Lower lobe of right lung (tissue), 2 donors: ENCODE data around the gene PRKRIP1. TPM values are rescaled to one million over a fixed set of nuclear protein-coding genes. Genes with fewer than 3 reads are reported as not detected.

Experiments
- ATAC-seq, 2 donors: fragments of 200-7000 bp; cut with Tn5 transposase; one replicate each; pipeline ENCODE4 v1.9.1; 2020 to 2022; ENCODE audit warnings: mild to moderate bottlenecking in 2 of 2, moderate library complexity in 2 of 2
- DNase-seq: peaks from one replicate; pipeline ENCODE4 v3.0.0-alpha.2; 2020
- H3K27ac ChIP-seq: fragments of 200-600 bp; one replicate; pipeline ENCODE4 v1.8.0; 2022
- H3K27me3 ChIP-seq: fragments of 200-600 bp; one replicate; pipeline ENCODE4 v1.8.0; 2022; ENCODE audit warnings: low read depth
- H3K36me3 ChIP-seq: fragments of 200-600 bp; one replicate; pipeline ENCODE4 v1.8.0; 2022; ENCODE audit warnings: mild to moderate bottlenecking
- H3K4me1 ChIP-seq: fragments of 200-600 bp; one replicate; pipeline ENCODE4 v1.8.0; 2022
- H3K4me3 ChIP-seq: fragments of 200-600 bp; one replicate; pipeline ENCODE4 v1.8.0; 2022; ENCODE audit warnings: mild to moderate bottlenecking
- H3K9me3 ChIP-seq: fragments of 200-600 bp; one replicate; pipeline ENCODE4 v1.8.0; 2022
- intact Hi-C: fragments of 100-400 bp; cut with DNase I; formaldehyde crosslinking; loops from one replicate; pipeline ENCODE4 v1.11.0; 2022
- total RNA-seq: library from RNA; stranded (reverse); fragmentation: NEBNext Ultra II Directional; extraction: Animal tissue kit (Norgen Biotek cat#: 25700); gene quantifications from one replicate; pipeline ENCODE4 v1.2.1, GENCODE V29; 2021
- TF ChIP-seq, protein P1 (sequence below): fragments of 200-600 bp; IDR thresholded peaks from one replicate; pipeline ENCODE4 v1.8.0; 2022; ENCODE audit warnings: antibody characterized with exemption, mild to moderate bottlenecking
- donor health status: DM: no; HTN: yes; CAD: no; lungs with severe emphysema.

PRKRIP1 gene
- total RNA-seq, 1 donor from 2014 or later: 20.3 TPM

DNA sequence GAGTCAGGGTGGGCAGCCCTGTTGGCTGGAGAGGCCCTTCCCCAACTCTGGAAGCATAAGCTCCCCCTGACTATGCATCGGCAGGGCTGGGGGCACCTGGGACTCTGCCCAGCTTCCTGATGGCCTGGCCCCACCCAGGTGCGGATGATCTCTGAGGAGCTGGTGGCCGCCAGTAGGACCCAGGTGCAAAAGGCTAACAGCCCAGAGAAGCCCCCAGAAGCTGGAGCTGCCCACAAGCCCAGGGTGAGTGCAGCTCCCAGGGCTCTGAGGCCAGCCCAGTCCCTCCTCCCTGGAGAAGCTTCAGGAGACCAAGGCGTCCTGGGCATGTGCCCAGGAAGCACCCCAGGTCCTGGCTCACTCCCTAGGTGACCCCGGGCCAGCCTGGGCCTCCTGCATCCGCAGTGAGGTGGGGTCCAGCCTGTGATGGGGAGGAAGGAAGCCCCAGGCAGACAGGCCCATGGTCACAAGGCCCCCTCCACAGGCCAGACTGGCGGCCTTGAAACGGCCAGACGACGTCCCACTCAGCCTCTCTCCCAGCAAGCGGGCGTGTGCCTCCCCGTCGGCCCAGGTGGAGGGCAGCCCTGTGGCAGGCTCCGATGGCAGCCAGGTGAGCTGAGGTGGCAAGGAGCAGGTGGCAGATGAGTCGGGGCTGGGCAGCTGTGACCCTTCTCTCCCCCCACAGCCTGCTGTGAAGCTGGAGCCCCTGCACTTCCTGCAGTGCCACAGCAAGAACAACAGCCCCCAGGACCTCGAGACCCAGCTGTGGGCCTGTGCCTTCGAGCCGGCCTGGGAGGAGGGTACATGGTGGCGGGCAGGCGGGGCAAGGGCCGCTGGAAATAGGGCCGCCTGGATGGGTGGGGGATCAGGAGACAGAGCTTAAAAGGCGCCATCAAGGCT is 71.7 kb downstream of the PRKRIP1 start:
- H3K4me1 ChIP-seq: peaks cover 27% of the 10 kb centered on the region

DNA sequence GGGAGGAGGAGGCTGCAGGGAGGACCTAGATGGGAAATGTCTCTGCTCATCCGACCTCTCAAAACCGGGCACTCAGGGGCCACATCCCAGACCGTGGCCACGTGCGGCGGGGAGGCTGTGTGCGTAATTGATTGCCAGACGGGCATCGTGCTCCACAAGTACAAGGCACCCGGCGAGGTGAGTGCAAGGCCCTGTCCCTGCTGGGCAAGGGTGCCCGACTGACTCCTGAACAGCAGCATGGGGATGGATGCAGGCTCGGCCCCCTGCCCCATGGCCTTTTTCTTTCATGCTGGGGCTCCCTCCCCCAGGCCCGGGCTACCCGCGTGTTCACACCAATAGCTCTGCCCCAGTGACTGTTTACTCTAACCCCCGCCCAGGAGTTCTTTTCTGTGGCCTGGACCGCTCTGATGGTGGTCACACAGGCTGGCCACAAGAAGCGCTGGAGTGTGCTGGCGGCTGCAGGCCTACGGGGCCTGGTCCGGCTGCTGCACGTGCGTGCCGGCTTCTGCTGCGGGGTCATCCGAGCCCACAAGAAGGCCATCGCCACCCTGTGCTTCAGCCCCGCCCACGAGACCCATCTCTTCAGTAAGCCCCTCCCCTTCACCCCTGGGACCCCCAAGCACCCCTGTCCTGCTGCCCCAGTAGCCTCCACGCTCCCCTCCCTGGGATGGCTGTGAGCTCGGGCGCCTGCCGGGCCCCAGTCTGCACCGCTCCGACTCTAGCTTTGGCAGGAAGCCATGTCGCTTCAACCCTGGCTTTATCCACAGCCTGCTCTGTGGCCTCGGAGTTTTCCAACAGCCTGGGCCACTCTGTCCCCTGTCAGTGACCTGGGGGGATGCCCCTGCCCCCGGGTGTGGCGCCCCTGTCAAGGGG is 72.6 kb downstream of the PRKRIP1 start:
- Histone ChIP-seq H3K36me3 (peaks cover 47% of the 10 kb centered on the region), H3K4me3 (no peak overlapping the region), H3K9me3 (no peaks in the 10 kb centered on the region), H3K27ac (no peak overlapping the region), H3K4me1 (peaks cover 22% of the 10 kb centered on the region), H3K27me3 (no peaks in the 10 kb centered on the region)
- intact Hi-C loops: no loop called here
- TF ChIP-seq, protein P1, sequence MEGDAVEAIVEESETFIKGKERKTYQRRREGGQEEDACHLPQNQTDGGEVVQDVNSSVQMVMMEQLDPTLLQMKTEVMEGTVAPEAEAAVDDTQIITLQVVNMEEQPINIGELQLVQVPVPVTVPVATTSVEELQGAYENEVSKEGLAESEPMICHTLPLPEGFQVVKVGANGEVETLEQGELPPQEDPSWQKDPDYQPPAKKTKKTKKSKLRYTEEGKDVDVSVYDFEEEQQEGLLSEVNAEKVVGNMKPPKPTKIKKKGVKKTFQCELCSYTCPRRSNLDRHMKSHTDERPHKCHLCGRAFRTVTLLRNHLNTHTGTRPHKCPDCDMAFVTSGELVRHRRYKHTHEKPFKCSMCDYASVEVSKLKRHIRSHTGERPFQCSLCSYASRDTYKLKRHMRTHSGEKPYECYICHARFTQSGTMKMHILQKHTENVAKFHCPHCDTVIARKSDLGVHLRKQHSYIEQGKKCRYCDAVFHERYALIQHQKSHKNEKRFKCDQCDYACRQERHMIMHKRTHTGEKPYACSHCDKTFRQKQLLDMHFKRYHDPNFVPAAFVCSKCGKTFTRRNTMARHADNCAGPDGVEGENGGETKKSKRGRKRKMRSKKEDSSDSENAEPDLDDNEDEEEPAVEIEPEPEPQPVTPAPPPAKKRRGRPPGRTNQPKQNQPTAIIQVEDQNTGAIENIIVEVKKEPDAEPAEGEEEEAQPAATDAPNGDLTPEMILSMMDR: no peak
- DNase-seq: no peak
- ATAC-seq: no peak

More for the DNA sequence above, 71.7 kb downstream of the PRKRIP1 start:
- intact Hi-C loops: no loop called here
- TF ChIP-seq, protein P1: no peak
- peaks cover 38% of the 10 kb centered on the region for H3K36me3 ChIP-seq
- no peak for DNase-seq
- no peaks in the 10 kb centered on the region for H3K27me3 ChIP-seq
- no peak for ATAC-seq
- H3K27ac ChIP-seq: no peak overlapping the region
- H3K9me3 ChIP-seq: no peaks in the 10 kb centered on the region
- no peak overlapping the region for H3K4me3 ChIP-seq

DNA sequence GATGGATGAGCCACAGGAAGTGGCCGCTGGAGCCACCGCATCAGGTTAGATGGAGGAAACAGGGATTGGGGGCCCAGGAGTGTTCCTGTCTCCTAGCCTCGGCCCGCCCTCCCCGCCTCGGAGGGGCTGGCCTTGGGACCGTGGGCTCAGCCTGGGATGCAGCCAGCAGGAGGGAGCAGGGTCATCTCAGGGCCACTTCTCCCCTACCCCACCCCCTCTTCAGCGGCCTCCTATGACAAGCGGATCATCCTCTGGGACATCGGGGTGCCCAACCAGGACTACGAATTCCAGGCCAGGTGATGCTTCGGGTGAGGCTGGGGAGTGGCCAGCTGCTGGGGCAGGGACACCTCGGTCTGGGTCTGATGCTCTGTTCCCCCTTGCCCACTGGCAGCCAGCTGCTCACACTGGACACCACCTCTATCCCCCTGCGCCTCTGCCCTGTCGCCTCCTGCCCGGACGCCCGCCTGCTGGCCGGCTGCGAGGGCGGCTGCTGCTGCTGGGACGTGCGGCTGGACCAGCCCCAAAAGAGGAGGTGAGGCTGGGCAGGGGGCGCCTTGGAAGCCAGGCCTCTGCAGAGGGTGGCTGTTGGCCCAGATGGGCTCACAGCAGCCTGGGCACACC is 73.3 kb downstream of the PRKRIP1 start:
- Histone ChIP-seq H3K4me1 (peaks cover 17% of the 10 kb centered on the region), H3K9me3 (no peaks in the 10 kb centered on the region), H3K36me3 (peaks cover 52% of the 10 kb centered on the region), H3K27ac (no peak overlapping the region), H3K27me3 (no peaks in the 10 kb centered on the region), H3K4me3 (no peak overlapping the region)
- DNase-seq (no peak), ATAC-seq (no peak)
- intact Hi-C loops: no loop called here
- TF ChIP-seq, protein P1: no peak

DNA sequence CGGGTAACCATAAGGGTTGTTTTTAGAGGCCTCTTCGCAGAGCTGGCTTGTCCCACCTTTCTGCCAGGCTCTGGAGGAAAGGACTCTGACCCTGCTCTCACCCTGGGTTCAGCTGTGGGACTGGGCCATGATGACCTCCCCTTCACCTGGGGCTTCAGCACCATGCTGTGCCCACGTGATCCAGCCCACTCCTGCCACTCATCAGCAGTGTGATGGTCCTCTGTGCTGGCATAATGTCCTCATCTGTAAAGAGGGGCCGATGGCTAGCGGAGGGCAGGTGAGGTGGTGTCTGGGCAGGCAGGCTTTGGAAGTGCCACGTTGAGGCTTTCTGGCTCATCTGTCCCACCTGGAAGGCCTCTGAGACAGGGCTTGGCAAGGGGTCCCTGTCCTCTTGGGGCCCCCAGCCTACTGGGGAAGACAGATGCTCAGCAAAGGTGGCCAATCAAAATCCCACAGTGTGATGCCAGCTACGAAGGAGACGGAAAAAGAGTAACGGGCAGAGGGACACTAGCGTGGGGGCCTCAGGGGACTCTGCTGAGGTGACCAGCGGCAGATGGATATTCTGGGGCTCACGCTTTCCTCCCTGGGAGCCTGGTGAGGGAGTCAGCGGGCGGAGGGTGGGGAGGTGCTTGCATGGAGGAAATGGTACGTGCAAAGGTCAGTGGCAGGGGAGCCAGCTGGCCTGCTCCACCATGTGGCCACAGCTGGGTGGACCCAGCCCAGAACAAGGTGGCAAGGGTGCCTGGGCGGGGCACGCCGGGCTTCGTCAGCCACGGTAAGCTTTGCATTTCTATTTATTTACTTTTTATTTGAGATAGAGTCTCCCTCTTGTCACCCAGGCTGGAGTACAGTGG is 74.0 kb downstream of the PRKRIP1 start:
- peaks cover 55% of the 10 kb centered on the region for H3K36me3 ChIP-seq
- DNase-seq (no peak), ATAC-seq (no peak)

More for the DNA sequence above, 74.0 kb downstream of the PRKRIP1 start:
- intact Hi-C loops: no loop called here
- Histone ChIP-seq H3K27me3 (no peaks in the 10 kb centered on the region), H3K27ac (no peak overlapping the region), H3K9me3 (no peaks in the 10 kb centered on the region), H3K4me3 (no peak overlapping the region), H3K4me1 (peaks cover 16% of the 10 kb centered on the region)
- TF ChIP-seq, protein P1: no peak
